Colon (tissue), 2 donors: ENCODE data around the gene FDCSP.
"Not testable (repeated sequence)": the region's sequence is repeated elsewhere in the genome, so short reads cannot be mapped to it uniquely, and the experiment has no call there.

Experiments
- FAIRE-seq: peaks from 2 replicates; lab custom pipeline; 2012; peaks lifted over from hg19 to GRCh38; lab: Jason Lieb, UNC
- donor health status: control.
- donor health status: control.

The FDCSP gene

GRCh38 chr4:70239884-70240591, 14.1 kb downstream of the FDCSP start:
- no peak for FAIRE-seq

GRCh38 chr4:70242297-70242696, 16.4 kb downstream of the FDCSP start, which contains the start of gene CSN3:
TSS of gene CSN3 (plus strand) at chr4:70242597. CDS start at chr4:70244820, 2,223 bp downstream.
- not testable (repeated sequence) for FAIRE-seq

- no peak for FAIRE-seq
Measured at GRCh38 chr4:70243091-70243490, 17.2 kb downstream of the FDCSP start.

GRCh38 chr4:70251250-70251944, 25.5 kb downstream of the FDCSP start:
- no peak for FAIRE-seq

GRCh38 chr4:70251945-70252277, 26.0 kb downstream of the FDCSP start:
- FAIRE-seq = no peak

GRCh38 chr4:70269674-70270073, 43.8 kb downstream of the FDCSP start:
- FAIRE-seq = no peak

GRCh38 chr4:70277121-70277520, 51.2 kb downstream of the FDCSP start:
- no peak for FAIRE-seq

GRCh38 chr4:70280567-70280966, 54.6 kb downstream of the FDCSP start:
- FAIRE-seq = no peak
